Activated T-helper 1 cell treated with anti-CD3 and anti-CD28 coated beads, Interleukin-12 subunit alpha, Interleukin-12 subunit beta, Interleukin-2, Interleukin-4 antibody, amounts not matched to agents 30 ng/mL and 10 ng/mL and 1 ng/mL, durations not matched to agents 14 hours and 24 hours and 36 hours (primary cell): ENCODE results near the gene CXADR. TPM values are rescaled to one million over a fixed set of nuclear protein-coding genes. Genes with fewer than 3 reads are reported as not detected.

Experiments used
- DNase-seq: peaks from one replicate; pipeline ENCODE4 v3.0.0; 2021; ENCODE audit warnings: low spot score
- H3K27ac Mint-ChIP-seq: one replicate; pipeline ENCODE4 v1.8.0; 2021; ENCODE audit warnings: mild to moderate bottlenecking, mixed read lengths
- H3K27me3 Mint-ChIP-seq: one replicate; pipeline ENCODE4 v1.8.0; 2022; ENCODE audit warnings: mild to moderate bottlenecking, moderate library complexity, mixed read lengths; ENCODE audit not compliant: insufficient read depth
- H3K36me3 Mint-ChIP-seq: one replicate; pipeline ENCODE4 v1.8.0; 2021; ENCODE audit warnings: low read depth, mixed read lengths
- H3K4me1 Mint-ChIP-seq: one replicate; pipeline ENCODE4 v1.8.0; 2021; ENCODE audit warnings: low read depth, mixed read lengths
- H3K4me3 Mint-ChIP-seq: one replicate; pipeline ENCODE4 v1.8.0; 2021; ENCODE audit warnings: mild to moderate bottlenecking, moderate library complexity, mixed read lengths
- H3K9me3 Mint-ChIP-seq: one replicate; pipeline ENCODE4 v1.8.0; 2021; ENCODE audit warnings: mixed read lengths
- intact Hi-C: fragments of 100-400 bp; cut with micrococcal nuclease; formaldehyde crosslinking; loops from one replicate; pipeline ENCODE4 v1.15.1; 2024
- total RNA-seq: library from RNA; stranded (reverse); gene quantifications from 2 replicates; pipeline ENCODE4 v1.2.3, GENCODE V29; 2022

CXADR gene
- total RNA-seq, 1 donor from 2014 or later = 0.18 TPM

DNA sequence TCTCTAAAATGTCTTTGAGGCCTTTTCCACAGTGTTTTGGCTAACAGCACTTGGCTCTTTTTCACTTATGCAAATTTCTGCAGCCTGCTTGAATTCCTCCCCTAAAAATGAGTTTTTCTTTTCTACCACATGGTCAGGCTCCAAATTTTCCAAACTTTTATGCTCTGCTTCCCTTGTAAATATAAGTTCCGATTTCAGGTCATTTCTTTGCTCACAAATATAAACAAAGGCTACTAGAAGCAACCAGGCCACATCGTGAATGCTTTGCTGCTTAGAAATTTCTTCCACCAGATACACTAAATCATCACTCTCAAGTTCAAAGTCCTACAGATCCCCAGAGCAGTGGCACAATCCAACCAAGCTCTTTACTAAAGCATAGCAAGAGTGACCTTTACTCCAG is 128.0 kb downstream of the CXADR start:
- no peak overlapping the region for H3K27ac Mint-ChIP-seq

More for the DNA sequence above, 128.0 kb downstream of the CXADR start:
- H3K4me1 Mint-ChIP-seq = no peaks in the 10 kb centered on the region
- H3K27me3 Mint-ChIP-seq = peaks cover 2% of the 10 kb centered on the region
- no peaks in the 10 kb centered on the region for H3K9me3 Mint-ChIP-seq
- intact Hi-C loops = no loop called here
- H3K4me3 Mint-ChIP-seq = no peak overlapping the region
- DNase-seq = no peak
- H3K36me3 Mint-ChIP-seq = no peaks in the 10 kb centered on the region

Other genes starting within 250 kb of the CXADR start
- 83.6 and 96.2 TPM in 2 replicates for gene BTG3, start 99.9 kb downstream of the CXADR start, total RNA-seq